HG03045 (cell line): ENCODE data around the gene GATA5.

Source experiments
- ATAC-seq: cut with Tn5 transposase; IDR thresholded peaks from one replicate; pipeline ENCODE4 v1.9.1; 2021; ENCODE audit warnings: mild to moderate bottlenecking, moderate library complexity; ENCODE audit not compliant: unreplicated experiment

GATA5 gene

DNA sequence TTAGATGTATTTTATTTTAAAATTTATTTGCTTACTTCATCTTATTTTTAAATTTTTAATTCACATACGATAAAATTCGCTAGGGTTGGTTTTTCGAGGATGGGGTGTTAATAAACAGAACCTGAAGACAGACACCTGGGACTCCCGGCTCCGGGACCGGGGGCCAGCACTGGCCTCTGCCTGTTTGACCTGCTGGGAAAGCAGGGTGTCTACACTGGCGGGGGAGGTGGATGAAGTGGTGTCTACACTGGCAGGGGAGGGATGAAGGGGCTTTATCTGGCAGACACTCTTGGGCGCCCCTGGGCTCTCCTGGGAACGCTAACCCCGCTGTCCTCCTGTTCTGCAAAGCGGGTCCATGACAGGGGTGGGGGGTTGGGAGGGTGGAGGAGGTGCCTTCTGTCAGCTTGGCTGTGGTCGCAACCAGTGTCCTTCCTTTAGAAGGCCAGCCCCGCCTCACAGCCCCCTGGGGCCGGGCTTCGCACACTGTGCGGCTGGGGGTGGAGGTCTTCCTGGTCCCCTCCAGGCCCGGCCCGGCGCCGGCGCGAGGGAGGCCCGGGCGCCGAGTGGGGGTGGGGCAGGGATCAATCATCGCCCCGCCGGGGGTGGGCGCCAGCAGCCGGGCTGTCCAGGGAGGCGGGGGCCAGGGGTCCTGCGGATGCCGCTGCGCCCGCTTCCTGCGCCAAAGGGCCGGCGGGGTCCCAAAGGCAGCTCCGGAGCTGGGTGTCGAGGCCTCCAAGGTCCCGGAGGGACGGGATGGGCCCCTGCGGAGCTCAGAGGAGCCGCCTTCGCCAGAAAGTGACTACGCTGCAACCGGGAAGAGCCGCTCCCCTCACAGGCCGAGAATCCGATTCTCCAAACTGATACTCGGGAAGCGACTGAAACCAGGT lies 1.8 kb downstream of the GATA5 start:
- ATAC-seq: no peak

DNA sequence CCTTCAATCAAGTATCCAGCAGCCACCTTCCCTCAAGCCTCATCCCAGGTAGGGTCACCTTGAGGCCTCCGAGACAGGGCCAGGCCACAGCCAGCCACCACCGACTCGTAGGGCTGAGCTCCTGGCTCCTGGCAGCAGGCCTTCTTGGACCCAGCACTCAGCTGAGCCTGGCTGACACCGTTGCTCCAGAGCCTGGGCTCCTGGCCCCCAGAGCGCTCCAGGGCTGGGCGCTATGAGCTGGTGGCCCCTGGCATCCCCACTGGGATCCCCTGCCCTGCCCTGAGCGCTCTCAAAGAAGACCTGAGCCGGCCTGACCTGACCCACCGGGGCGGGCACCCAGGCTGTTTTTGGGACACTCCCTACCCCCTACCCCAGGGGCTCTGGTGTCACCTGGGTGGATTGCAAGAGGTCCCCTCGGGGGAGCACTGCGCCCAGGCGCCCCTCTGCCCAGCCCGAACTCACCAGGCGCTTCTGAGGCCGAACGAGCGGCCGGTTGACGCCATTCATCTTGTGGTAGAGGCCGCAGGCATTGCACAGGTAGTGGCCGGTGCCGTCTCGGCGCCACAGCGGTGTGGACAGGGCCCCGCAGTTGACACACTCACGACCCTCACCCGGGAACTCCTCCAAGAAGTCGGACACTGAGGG lies 2.7 kb downstream of the GATA5 start:
- no peak for ATAC-seq

DNA sequence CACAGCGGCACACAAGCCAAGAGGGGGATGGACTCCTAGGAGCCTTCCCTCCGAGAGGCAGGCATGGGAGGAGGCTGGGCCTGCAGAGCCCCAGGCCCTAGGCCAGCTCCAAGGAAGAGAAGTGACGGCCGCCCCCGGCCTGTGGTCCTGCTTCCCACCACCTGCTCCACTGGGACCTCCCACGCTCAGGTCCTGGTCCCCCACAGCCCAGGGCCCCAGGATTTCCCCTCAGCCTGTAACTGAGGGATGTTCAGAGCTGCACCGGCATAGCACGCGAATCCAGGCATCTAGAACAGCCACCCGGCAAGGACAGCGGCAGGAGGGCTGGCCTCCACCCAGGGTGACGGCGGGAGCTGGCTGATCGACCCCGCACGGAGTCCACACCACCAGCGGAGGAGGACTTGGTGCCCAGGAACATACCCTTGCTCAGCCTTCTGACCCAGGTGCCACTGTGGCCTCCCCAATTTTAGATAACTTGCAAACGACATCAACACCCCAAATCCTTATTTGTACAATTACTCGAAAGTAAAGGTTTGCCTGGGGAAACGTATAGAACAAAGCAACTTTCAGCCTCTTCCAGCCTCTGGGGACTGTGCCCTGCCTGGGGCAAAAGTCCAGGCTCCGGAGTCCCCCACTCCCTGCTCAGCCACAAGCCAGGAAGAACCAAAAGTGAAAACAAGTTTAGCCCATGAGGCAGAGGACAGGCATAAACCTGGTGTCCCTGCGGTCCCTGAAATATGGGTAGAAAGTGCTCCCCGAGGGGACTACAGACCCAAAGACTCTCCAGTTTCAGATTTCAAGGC lies 3.5 kb downstream of the GATA5 start:
- no peak for ATAC-seq

DNA sequence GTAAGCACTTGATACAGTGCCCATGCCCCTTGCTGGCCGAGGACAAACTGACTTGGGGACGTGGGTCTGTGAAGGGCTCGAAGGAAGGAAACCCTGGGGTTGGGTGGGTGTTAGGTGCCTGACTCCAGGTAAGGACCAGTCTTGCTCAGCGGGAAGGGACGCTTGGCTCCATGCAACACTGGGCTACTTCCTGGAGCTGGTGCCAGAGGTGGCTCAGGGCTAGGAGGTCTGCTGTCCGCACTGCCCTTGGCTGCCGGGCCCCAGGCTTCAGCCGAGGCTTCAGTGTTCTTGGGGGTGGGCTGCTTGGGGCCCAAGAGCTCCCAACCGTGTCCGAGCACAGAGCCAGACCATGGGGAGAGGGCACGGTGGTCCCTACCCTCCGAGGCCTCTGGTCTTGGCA lies 5.3 kb downstream of the GATA5 start:
- ATAC-seq: no peak

DNA sequence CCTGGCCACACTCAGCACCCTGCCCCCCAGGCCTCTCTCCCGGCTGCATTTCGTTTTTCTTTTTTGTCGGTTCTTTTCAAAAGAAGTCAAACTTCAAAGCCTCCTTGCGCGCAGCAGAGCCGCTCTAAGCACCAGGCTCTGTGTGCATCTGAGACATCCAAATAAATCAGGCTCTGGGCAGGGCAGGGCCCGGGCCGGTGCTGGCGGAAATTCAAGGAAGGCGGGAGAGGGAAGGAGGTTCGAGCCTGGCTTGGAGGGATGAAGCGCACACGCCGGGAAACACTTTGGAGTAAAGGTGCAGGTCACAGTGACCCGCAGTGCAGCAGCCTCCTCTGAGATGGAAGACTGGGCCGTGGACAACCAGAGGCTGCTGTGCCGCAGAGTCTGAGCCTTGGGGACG lies 5.8 kb downstream of the GATA5 start:
- no peak for ATAC-seq

DNA sequence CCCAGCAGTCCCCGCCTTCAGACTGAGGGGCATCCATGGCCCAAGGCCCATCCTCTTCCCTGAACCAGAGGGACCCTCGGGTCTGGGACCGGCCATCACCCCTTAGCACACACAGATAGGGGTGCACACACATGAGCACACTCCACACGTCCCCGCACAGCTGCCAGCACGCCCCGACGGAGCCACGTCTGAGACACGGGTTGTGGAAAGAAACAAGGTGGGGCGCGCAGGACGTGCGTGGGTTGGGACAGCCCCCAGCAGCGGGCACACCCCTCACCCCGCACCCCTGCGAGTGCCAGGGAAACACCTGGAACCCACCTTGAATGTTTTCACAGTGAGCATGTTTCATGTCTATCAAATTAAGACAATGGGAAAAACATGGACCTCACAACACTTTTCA lies 6.4 kb downstream of the GATA5 start:
- no peak for ATAC-seq

DNA sequence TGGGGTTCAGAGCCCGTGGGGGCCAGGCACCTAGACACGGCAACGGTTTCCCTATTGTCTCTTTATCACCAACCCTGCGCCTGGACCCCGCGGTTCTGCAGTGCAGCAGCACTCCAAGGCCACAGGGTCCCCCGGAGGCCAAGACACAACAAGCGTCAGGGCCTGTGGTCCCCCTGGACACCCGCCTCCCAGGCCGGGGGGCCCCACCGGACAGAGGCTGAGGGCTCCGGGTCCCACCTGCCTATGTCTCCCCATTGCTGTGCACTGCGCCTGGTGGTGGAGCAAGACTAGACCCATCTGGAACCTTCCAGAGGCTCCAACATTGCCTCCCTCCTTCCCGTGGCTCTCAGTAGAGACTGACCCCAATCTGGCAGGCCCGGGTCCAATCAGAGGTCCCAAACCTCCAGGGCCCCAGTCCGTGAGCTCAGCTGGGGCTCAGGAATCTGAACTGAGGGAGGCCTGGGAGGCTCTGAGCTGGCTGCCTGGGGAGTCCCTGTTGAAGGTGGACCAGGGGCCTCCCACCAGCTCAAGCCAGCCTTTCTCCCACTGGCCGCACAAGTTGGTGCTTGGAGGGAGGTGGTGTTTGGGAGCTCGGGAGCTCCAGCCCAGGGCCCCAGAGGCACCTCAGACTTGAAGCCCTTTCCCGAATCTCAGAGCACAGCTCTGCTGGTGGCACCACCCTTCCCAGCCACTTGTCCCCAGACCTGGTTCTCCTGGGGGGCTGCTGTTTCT lies 8.8 kb downstream of the GATA5 start:
- ATAC-seq: no peak

DNA sequence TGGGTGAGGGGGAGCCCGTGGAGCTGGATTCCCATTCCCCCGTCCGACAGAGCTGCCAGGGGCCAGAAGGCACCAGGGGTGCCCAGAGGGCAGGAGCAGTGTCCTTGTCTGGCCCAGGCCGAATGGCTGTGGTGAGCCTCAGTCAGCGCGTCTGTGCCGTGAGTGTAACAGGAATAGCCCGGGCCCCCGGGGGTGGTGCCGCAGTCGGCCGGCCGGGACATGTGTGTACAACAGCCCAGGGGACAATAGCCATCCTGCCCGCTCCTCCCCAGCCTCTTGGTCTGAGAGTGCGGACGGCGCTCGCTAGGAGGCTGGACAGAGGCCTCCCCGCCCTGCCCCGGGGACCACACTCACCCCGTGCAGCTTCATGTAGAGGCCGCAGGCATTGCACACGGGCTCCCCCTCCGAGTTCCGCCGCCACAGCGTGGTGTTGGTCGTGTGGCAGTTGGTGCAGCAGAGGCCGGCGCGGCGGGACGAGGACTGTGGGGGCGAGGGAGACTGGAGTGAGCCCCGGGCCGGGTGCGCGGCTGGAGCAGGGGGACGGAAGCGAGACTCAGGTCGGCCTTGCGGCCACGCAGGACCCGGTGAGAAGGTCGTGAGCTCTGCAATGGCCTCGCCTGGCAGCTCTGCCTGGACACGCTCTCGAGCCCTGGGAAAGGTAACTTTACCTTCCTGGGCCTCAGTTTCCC lies 9.6 kb downstream of the GATA5 start:
- ATAC-seq: no peak

DNA sequence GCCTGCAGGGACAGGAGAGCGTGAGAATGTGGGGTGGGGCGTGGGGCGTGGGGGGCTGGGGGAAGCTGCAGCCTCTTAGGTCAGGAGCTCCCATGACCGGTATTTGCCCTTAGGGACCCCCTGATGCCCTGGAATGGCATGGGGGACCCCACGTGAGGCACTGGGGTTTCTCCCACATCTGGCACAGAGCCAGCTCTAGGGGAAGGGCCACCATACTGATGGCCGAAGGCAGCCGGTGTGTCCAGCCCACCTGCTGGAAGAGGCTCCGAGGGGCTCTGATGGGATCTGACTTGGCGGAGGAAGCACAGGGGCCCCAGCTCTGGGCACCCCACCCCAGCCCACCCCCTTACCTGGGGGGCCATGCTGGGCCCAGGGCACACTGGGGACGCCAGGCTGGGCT lies 10.8 kb downstream of the GATA5 start:
- ATAC-seq: no peak

DNA sequence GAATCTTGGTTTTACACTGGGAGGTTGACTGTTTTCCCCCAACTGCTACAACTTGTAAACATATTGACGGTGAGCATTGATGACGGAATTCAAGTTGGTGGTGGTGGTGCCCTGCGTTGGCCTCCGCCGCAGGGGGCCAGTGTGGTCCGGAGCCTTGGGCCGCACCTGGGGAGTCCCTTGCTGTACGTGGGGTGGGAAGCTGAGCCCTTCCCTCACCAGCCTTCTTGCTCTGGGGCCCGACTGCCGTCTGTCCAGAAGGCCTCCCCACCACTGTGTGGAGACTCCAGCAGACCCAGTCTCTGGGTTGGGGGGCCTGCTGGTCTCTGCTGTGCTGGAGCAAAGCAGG lies 11.4 kb downstream of the GATA5 start:
- ATAC-seq: no peak

DNA sequence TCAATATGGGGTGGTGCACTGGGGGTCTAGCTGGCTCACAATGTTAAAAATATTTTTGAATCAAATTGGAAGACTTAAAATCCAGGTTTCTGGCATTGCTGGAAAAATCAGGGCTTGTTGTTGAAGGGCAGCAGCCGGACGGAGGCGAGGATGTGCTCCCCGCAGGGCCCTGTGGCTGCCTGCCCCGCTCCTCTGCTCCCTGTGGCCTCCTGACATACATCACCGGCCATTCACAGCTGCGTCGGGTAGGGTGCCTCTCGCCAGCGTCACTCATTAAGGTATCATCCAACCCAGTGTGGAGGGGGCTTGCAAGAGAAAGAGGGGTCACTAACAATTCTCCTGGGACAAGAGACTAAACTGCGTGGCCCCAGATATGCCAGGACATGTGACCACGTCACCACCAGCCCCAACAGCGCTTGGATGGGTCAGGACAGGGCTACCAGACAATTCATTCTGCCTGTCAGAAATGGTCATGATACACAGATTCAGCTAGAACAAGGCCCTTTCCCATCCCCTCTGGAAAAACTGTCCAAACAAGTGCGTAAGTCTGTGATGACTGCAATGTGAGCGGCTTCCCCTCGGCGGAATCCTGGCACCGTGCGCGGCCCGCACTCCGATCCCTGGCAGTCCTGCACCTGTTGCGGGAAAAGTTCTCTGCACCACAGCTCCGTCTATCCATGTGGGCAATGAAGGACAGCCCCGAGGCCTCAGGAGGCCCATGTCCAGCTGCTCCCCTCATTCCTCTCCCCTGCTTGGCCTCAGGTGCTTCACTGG lies 12.0 kb downstream of the GATA5 start:
- ATAC-seq: no peak

DNA sequence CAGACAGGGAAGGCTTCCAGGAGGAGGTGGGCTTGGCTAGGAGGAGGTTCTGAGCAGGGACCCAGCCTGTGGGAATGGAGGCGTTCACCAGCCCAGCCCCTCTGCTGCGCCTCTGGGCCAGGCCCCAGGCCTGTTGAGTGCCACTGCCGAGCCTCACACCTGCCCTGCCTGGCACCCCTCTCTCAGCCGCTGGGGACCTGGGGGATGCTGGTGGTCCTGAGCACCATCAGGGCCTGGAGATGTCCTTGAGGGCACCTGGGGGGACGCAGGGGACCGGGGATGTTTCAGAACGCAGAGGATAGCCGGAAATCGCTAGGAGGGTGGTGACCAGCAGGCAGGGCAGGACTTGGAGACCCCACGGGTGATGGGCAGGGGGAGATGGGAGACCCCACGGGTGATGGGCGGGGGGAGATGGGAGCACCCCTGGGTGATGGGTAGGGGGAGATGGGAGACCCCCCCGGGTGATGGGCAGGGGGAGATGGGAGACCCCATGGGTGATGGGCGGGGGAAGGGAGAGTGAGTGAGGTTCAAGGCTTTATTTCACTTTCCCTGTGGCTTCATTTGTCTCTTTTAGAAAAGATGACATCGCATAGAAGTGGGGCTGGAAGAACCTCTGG lies 12.7 kb downstream of the GATA5 start:
- no peak for ATAC-seq

DNA sequence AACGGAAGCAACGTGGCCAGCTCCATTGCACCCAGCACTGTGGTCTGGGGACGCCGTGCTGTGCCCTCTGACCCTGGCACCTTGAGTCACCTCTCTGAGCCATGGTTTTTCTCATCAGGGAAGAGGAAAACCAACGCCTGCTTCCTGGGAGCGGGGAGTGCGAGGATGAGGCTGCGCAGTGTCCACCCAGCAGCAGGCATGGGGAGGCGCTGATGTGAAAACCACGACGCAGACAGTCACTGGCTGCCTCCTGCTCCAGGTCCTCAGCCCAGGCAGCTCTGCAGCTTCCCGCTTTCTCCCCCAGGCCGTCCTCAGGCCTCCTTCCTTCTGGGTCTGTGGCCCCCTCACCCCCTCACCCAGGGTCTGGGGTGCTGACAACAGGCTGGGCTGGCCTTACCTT lies 14.0 kb downstream of the GATA5 start:
- ATAC-seq: no peak

DNA sequence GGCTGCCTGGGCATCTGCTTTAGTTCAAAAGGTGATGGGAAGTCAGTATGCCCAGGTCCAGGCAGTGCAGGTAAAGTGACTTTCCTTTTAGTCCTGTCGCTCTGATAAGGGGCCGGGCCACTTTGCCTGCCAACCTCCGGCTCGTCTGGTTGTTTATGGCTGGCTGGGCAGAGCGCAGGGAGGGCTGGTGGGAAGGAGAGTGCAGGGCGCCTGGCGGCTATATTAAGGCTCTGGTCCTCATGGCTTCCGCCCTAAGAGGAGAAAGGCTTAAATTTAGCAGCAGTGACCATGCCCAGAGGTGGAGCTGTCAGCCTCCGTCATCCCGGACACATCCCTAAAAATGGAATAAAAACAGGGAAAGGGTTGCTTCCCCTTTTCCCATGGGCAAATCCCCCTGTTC lies 14.6 kb downstream of the GATA5 start:
- ATAC-seq: no peak

DNA sequence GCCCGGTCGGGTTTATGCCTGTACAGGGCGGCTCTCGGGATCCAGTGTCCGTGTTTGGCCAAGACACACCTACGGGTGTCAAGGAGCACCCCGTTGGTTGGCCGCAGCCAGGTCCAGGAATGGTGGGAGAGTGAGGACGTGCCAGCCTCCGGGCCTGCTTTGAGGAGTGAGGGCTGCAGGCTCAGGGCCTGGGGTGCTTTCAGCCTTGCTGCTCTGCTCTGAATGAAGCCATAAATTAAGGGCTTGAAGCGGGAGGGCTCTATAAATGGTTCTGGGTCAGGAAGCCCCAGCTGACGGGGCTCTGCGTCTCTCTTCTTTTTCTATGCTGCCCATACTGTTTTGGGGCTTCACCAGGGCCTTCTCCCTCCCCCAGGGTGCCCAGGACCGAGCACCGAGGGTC lies 15.1 kb downstream of the GATA5 start:
- ATAC-seq: no peak

DNA sequence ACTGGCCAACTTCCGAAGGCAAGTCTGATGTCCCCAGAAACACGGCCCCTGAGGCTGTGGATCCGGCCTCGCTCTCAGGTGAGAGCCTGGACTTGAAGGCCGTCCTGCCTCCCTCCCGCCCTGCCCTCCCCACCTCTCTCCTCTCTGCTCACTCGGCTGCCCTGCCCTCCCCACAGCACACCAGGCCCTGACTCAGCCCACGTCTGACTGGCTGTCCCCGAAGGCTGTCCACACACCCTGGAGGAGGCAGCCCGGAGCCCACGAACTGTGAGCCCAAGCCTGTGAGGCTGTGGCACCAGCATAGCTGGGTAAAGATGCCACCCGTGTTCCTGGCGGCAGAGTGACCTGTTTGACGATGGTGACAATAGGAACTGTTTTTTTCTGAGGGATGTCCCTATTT lies 16.3 kb downstream of the GATA5 start:
- ATAC-seq: no peak

DNA sequence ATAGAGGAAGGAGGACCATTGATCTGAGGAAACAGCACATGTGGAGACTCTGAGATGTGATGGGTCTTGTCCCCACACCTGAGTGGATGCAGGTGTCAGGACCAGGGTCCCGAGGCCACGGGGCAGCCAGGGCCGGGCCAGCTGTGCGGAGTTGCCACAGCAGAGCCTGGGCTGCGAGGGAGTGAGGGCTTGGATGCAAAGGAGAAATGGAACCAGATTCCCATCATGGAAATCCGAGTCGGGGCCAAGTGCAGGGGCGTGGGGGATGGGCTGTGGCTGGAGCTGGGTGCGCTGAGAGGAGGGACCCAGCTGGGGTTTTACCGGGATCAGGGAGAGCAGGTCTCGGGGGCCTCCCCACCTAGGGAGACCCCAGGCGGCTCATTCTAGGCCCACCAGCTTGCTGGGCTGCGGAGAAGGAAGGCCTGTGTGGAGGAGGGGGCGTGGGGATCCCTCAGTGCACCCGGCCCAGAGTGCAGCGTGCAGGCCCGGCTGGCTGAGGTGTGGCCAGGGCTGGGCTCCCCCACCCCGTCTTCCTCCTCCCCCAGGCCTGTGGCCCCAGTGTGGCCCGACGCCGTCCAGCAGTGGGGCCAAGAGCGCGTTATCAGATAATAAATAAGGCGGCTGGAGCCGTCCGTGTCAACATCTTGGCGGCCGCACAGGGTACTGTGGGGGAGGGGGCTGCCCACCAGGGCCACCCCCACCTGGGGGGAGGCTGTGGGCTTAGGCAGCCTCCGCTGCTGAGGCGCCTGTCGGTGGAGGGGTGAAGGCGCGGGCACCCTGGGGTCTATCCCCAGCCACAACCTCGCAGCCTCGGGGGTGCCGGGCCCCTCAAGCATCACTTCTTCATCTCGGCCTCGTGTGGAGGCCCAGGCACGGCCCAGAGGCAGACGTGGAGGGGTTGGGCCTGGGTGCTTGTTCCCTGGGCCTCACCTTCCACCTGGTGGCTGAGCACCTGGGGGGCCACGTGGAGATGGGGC lies 17.2 kb downstream of the GATA5 start:
- no peak for ATAC-seq

DNA sequence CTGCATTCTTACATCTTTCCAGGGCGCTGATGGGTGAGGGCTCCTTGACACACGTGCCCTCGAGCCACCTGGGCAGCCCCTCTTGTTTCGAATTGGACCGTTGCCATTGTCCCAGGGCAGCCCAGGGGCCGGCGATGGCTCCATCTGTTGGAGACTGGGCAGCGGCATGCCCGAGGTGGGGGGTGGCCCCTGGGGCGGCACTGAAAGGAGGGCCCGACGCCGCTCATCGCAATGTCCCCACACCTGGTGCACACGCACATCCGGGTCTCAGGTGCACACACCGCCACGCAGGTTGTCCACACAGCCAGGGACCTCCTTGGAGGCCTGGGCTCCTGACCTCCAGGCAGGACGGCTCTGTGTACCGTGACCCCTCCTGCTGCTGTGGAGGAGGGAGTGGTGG lies 18.0 kb downstream of the GATA5 start:
- no peak for ATAC-seq
